ENCODE results near the gene C12orf42.

C12orf42 gene

DNA sequence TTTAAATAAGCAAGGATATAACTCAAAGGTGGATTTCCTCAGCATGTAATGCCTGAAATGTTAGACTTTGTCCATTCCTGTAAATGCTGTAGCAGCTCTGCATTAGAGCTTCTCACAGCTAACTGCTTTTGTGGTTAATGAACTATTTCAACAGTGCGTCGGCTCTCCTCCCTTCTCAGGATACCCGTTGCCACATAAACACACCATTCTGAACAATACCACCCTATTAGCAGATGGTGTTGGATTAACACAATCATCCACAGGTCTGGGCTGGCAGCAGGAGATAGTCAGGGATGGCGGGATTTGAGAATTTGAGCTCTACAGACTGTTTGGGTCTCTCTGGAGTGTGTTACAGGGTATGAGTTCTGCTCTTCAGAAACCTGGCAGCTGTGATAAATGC lies 33.5 kb upstream of the C12orf42 start:
- Histone ChIP-seq H3K36me3 (no peaks in the 10 kb centered on the region), H3K4me3 (no peak overlapping the region), H3K9me3 (no peaks in the 10 kb centered on the region), H3K27me3 (peaks cover 0 to 10% of the 10 kb centered on the region in 2 donors), H3K4me1 (no peaks in the 10 kb centered on the region), H3K27ac (no peak overlapping the region)
- TF ChIP-seq, protein P1, sequence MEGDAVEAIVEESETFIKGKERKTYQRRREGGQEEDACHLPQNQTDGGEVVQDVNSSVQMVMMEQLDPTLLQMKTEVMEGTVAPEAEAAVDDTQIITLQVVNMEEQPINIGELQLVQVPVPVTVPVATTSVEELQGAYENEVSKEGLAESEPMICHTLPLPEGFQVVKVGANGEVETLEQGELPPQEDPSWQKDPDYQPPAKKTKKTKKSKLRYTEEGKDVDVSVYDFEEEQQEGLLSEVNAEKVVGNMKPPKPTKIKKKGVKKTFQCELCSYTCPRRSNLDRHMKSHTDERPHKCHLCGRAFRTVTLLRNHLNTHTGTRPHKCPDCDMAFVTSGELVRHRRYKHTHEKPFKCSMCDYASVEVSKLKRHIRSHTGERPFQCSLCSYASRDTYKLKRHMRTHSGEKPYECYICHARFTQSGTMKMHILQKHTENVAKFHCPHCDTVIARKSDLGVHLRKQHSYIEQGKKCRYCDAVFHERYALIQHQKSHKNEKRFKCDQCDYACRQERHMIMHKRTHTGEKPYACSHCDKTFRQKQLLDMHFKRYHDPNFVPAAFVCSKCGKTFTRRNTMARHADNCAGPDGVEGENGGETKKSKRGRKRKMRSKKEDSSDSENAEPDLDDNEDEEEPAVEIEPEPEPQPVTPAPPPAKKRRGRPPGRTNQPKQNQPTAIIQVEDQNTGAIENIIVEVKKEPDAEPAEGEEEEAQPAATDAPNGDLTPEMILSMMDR (IDR thresholded peaks at IDR 0.05), result no peak
- intact Hi-C loops (cut with DNase I; ENCODE audit: low total_unique reads), result no loop called here
- DNase-seq, result no peak

DNA sequence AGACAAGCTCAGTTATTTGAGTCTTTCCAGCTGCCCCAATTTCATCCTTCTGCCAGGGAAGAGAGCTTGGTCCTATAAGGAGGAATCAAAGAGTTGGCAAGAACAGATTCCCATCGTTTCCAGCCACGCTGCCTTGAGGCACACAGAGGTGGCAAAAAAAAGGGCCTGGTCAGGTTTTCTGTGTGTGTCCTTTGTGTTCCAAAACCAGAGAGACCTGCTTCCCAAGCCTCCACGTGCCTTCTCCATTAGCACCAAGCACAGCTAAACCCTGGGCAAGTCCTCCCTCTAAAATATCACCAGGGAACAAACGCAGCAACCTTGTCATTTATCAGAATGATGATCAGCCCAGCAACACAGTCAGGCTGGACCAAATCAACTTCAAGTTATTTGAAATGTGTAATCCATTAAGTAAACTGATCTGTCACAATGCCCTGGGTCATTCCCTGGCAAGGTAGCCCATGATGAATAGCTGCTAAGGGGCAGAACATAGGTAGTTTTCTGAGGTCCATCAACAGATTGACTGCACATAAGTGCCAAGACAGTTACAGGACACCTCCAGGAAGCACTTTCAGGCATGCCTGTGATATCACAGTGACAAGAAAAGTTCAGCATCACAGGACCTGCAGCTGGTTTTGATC lies 28.6 kb upstream of the C12orf42 start:
- no peak for DNase-seq
- intact Hi-C loops (cut with DNase I; ENCODE audit: low total_unique reads), result no loop called here

DNA sequence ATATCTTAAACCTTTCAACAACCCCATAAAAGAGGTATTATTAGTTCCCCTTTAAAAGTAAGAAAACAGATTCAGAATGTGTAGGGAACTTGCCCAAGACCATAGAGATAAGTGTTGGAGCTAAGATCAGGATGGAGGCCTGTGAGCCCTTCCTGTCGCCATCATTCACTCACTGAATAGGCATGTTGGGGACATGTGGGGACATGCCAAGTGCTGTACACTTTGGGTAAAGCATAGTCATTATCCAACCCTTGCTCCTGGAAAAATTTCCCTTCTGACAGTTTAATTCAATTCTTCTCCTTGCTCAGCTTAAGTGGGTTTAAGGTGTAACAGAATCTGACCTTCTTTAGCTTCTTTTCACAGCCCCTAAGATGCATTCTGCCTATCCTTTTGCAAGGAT lies 28.0 kb upstream of the C12orf42 start:
- TF ChIP-seq, protein P1 (IDR thresholded peaks at IDR 0.05), result no peak
- Histone ChIP-seq H3K27ac (no peak overlapping the region), H3K4me3 (no peak overlapping the region), H3K27me3 (no peaks in the 10 kb centered on the region), H3K4me1 (no peaks in the 10 kb centered on the region), H3K36me3 (no peaks in the 10 kb centered on the region), H3K9me3 (no peaks in the 10 kb centered on the region)
- no peak for DNase-seq
- intact Hi-C loops (cut with DNase I; ENCODE audit: low total_unique reads), result no loop called here

More for the DNA sequence above, 28.6 kb upstream of the C12orf42 start:
- TF ChIP-seq, protein P1 (IDR thresholded peaks at IDR 0.05), result no peak
- Histone ChIP-seq H3K36me3 (no peaks in the 10 kb centered on the region), H3K27me3 (no peaks in the 10 kb centered on the region), H3K4me3 (no peak overlapping the region), H3K4me1 (no peaks in the 10 kb centered on the region), H3K9me3 (no peaks in the 10 kb centered on the region), H3K27ac (no peak overlapping the region)

DNA sequence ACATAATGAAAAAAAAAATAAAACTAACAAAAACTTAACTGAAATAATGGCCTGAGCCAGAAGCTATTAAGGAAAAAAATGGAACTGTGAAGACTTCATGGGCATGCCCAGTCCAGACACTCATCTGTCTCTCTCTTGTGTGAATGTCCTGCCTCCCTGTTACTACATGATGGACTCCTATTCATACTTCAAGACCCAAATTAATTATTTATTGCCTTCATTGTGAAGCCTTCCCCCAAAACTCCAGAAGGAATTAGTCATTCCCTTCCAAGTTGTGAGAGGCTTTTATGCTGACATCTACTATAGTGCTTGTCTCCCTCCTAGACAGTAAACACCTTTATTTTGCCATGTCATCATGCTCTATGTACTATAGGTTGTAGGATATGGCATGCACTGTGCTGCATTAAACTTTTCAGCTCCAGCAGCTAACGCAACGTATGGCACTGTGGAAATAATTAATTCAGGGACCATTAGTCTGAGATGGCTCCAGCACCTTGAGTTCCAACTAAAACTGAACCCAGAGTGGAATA lies 25.0 kb upstream of the C12orf42 start:
- H3K27ac ChIP-seq, result no peak overlapping the region
- no peaks in the 10 kb centered on the region for H3K9me3 ChIP-seq
- TF ChIP-seq, protein P1 (IDR thresholded peaks at IDR 0.05), result no peak
- H3K27me3 ChIP-seq, result no peaks in the 10 kb centered on the region
- H3K36me3 ChIP-seq, result no peaks in the 10 kb centered on the region
- intact Hi-C loops (cut with DNase I; ENCODE audit: low total_unique reads), result no loop called here
- no peak for DNase-seq
- H3K4me3 ChIP-seq, result no peak overlapping the region
- H3K4me1 ChIP-seq, result no peaks in the 10 kb centered on the region

DNA sequence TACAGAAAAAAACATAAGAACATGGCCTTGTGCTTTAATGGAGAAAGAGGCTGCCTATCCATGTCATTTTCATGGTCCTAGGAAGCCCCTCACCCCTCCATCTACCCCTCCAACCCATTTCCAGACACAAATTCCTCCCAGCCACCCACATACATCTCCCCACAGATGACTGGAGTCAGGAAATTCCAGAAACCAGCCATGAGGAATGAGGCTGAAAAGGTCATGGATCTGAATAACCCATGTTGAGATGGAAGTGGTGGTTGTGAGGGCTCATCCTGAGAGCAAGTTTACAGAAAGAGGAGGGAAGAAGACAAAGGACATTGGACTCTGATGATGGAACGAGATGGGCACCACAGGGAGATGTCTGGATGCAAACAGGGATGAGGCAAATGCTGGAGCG lies 23.9 kb upstream of the C12orf42 start:
- intact Hi-C loops (cut with DNase I; ENCODE audit: low total_unique reads), result no loop called here
- Histone ChIP-seq H3K36me3 (no peaks in the 10 kb centered on the region), H3K4me3 (no peak overlapping the region), H3K9me3 (no peaks in the 10 kb centered on the region), H3K27me3 (no peaks in the 10 kb centered on the region), H3K27ac (no peak overlapping the region), H3K4me1 (no peaks in the 10 kb centered on the region)
- no peak for DNase-seq
- TF ChIP-seq, protein P1 (IDR thresholded peaks at IDR 0.05), result no peak

All from tibial artery (tissue), 4 donors.